ENCODE results near the gene ACTG2. TPM values are rescaled to one million over a fixed set of nuclear protein-coding genes. Genes with fewer than 3 reads are reported as not detected.

ACTG2 gene
- total RNA-seq, 1 experiment from 2014 or later = not detected

DNA sequence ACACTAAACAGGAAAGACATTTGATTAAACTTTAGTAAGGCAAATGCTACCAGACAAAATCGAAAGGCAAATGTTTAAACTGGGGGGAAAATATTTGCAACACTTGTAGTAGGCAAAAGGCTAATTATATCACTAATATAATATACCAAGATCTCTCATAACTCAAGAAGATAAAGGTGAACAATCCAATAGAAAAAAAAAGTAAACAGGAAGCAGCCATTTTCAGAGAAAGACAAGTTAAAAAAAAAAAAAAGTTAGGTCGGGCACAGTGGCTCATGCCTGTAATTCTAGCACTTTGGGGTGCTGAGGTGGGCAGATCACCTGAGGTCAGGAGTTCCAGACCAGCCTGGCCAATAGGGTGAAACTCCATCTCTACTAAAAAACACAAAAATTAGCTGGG lies 4.4 kb upstream of the ACTG2 start:
- DNase-seq = no peak
- Histone ChIP-seq H3K9me3 (ENCODE audit: insufficient read depth, low read depth) (no peaks in the 10 kb centered on the region), H4K20me1 (ENCODE audit: insufficient read depth) (no peaks in the 10 kb centered on the region), H3K27ac (peak overlapping the region; percentile 33; the same call in 1 of the 2 replicates), H3K79me2 (ENCODE audit: low read depth) (no peaks in the 10 kb centered on the region), H3K36me3 (ENCODE audit: low read depth) (no peaks in the 10 kb centered on the region), H3F3A (ENCODE audit: insufficient read depth, low read depth) (no peaks in the 10 kb centered on the region), H3K4me1 (replicated peaks; ENCODE audit: insufficient read depth) (peaks cover 14% of the 10 kb centered on the region), H3K4me2 (peak overlapping the region; percentile 67), H3K4me3 (peak overlapping the region; percentile 20; the same call in 1 of the 2 replicates), H3K9me2 (ENCODE audit: insufficient read depth) (no peaks in the 10 kb centered on the region), H2AFZ (peak overlapping the region; percentile 76), H3K27me3 (ENCODE audit: insufficient read depth, low read depth) (no peaks in the 10 kb centered on the region)
- no TSS peak for BruUV-seq (replicated peaks)
- CTCF ChIA-PET = no interaction called here
- intact Hi-C loops (cut with micrococcal nuclease; ENCODE audit: unreplicated experiment) = no loop called here
- POLR2A ChIA-PET (ENCODE audit: unreplicated experiment) = no interaction called here
- TF ChIP-seq EZH2 (IDR thresholded peaks at IDR 0.05; ENCODE audit: low read depth) = no peak
- TF ChIP-seq, protein P1, sequence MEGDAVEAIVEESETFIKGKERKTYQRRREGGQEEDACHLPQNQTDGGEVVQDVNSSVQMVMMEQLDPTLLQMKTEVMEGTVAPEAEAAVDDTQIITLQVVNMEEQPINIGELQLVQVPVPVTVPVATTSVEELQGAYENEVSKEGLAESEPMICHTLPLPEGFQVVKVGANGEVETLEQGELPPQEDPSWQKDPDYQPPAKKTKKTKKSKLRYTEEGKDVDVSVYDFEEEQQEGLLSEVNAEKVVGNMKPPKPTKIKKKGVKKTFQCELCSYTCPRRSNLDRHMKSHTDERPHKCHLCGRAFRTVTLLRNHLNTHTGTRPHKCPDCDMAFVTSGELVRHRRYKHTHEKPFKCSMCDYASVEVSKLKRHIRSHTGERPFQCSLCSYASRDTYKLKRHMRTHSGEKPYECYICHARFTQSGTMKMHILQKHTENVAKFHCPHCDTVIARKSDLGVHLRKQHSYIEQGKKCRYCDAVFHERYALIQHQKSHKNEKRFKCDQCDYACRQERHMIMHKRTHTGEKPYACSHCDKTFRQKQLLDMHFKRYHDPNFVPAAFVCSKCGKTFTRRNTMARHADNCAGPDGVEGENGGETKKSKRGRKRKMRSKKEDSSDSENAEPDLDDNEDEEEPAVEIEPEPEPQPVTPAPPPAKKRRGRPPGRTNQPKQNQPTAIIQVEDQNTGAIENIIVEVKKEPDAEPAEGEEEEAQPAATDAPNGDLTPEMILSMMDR (conservative IDR thresholded peaks at IDR 0.05) = no peak

DNA sequence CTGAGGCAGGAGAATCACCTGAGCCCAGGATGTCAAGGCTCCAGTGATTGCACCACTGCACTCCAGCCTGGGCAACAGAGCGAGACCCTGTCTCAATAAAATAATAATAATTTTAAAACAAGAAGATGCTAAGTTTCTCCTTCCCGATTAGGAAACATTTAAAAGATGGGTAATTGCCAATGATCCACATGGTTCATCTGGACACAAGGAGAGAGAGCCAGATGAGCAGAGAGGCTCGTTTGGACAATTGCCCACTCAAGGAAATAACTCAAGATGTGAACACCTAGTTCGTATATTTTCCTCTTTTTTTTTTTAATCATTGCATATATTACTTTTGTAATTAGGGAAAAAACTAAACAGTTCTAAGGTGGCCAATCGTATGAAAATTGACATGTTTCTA lies 3.6 kb upstream of the ACTG2 start:
- no TSS peak for BruUV-seq (replicated peaks)
- Histone ChIP-seq H4K20me1 (ENCODE audit: insufficient read depth) (no peaks in the 10 kb centered on the region), H3K4me1 (replicated peaks; ENCODE audit: insufficient read depth) (peaks cover 14% of the 10 kb centered on the region), H3K27me3 (ENCODE audit: insufficient read depth, low read depth) (no peaks in the 10 kb centered on the region), H3F3A (ENCODE audit: insufficient read depth, low read depth) (no peaks in the 10 kb centered on the region), H3K27ac (no peak overlapping the region), H3K9me3 (ENCODE audit: insufficient read depth, low read depth) (no peaks in the 10 kb centered on the region), H3K4me3 (no peak overlapping the region), H3K9me2 (ENCODE audit: insufficient read depth) (no peaks in the 10 kb centered on the region), H3K79me2 (ENCODE audit: low read depth) (no peaks in the 10 kb centered on the region), H2AFZ (no peak overlapping the region), H3K36me3 (ENCODE audit: low read depth) (no peaks in the 10 kb centered on the region), H3K4me2 (no peak overlapping the region)
- intact Hi-C loops (cut with micrococcal nuclease; ENCODE audit: unreplicated experiment) = no loop called here
- DNase-seq = no peak
- no peak for TF ChIP-seq EZH2 (IDR thresholded peaks at IDR 0.05; ENCODE audit: low read depth)
- TF ChIP-seq, protein P1 (conservative IDR thresholded peaks at IDR 0.05) = no peak
- POLR2A ChIA-PET (ENCODE audit: unreplicated experiment) = no interaction called here
- CTCF ChIA-PET = no interaction called here

DNA sequence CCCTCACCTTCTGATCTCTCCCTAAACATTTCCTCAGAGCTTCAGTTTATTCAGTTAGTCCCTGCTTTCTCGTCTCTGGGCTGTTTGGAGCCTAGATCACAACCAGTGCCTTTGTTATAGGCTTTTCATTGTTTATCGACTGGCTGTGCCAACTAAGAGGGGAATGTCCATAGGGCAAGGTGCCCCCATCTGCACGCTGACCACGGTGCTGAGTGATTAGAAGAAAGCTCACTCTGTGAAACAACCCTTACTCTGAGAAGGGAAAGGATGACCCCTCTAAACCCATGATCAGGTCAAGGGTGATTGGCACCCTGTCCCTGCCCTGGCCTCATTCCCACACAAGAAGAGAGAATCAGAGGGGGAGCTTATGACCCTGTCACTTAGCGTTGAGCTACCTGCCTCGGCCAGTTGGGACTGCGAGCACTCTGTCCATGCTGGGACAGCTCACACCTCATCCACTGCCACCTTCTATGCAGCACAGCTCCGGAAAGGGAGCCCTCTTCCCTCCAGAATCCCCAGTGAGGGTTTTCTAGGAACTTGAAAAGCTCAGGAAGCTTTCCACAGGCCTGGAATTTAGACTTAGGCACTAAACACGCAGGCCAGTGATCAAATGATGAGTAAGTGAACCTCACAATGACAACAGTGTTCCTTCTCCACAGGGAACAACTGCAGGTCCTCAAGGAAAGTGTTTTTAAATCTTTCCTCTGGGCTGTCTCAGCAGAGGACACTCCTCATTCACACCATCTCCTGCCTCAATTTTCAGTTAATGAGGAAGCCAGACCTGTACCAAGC lies 2.3 kb upstream of the ACTG2 start:
- no peak overlapping the region for H3K4me2 ChIP-seq
- no peaks in the 10 kb centered on the region for H4K20me1 ChIP-seq (ENCODE audit: insufficient read depth)
- H3F3A ChIP-seq (ENCODE audit: insufficient read depth, low read depth) = no peaks in the 10 kb centered on the region
- H3K9me2 ChIP-seq (ENCODE audit: insufficient read depth) = no peaks in the 10 kb centered on the region
- H3K79me2 ChIP-seq (ENCODE audit: low read depth) = no peaks in the 10 kb centered on the region
- POLR2A ChIA-PET (ENCODE audit: unreplicated experiment) = no interaction called here
- H3K4me1 ChIP-seq (replicated peaks; ENCODE audit: insufficient read depth) = peaks cover 14% of the 10 kb centered on the region
- H2AFZ ChIP-seq = no peak overlapping the region
- intact Hi-C loops (cut with micrococcal nuclease; ENCODE audit: unreplicated experiment) = no loop called here
- no peaks in the 10 kb centered on the region for H3K9me3 ChIP-seq (ENCODE audit: insufficient read depth, low read depth)
- H3K36me3 ChIP-seq (ENCODE audit: low read depth) = no peaks in the 10 kb centered on the region
- H3K27me3 ChIP-seq (ENCODE audit: insufficient read depth, low read depth) = no peaks in the 10 kb centered on the region
- TF ChIP-seq, protein P1 (conservative IDR thresholded peaks at IDR 0.05) = no peak
- no peak for TF ChIP-seq EZH2 (IDR thresholded peaks at IDR 0.05; ENCODE audit: low read depth)
- DNase-seq = no peak
- no peak overlapping the region for H3K27ac ChIP-seq
- no TSS peak for BruUV-seq (replicated peaks)
- H3K4me3 ChIP-seq = no peak overlapping the region
- CTCF ChIA-PET = no interaction called here
